GM18867 (cell line): ENCODE data around the gene TMPRSS6.
A peak's percentile ranks its signal among the peaks of the same experiment; 100 is the strongest.

Experiments
- ATAC-seq: cut with Tn5 transposase; IDR thresholded peaks from one replicate; pipeline ENCODE4 v1.9.1; 2021; ENCODE audit warnings: mild to moderate bottlenecking, moderate library complexity; ENCODE audit not compliant: unreplicated experiment

TMPRSS6 gene

GRCh38 chr22:37032535-37033460 is 76.7 kb downstream of the TMPRSS6 start:
- ATAC-seq: no peak

GRCh38 chr22:37032134-37032534 is 77.4 kb downstream of the TMPRSS6 start:
- ATAC-seq: no peak

- ATAC-seq: no peak
These were observed 78.8 kb downstream of the TMPRSS6 start for GRCh38 chr22:37030560-37031281.

- ATAC-seq: no peak
These were observed 80.5 kb downstream of the TMPRSS6 start for GRCh38 chr22:37028692-37029674.

- ATAC-seq: no peak
These were observed 82.0 kb downstream of the TMPRSS6 start for GRCh38 chr22:37027556-37027955.

GRCh38 chr22:37026325-37026724 is 83.2 kb downstream of the TMPRSS6 start:
- no peak for ATAC-seq

GRCh38 chr22:37025500-37026070 is 83.9 kb downstream of the TMPRSS6 start:
- ATAC-seq: no peak

GRCh38 chr22:37024339-37025157 is 85.0 kb downstream of the TMPRSS6 start:
- ATAC-seq: no peak

GRCh38 chr22:37023743-37024338 is 85.7 kb downstream of the TMPRSS6 start:
- no peak for ATAC-seq

- no peak for ATAC-seq
These were observed 86.8 kb downstream of the TMPRSS6 start for GRCh38 chr22:37022483-37023337.

- no peak for ATAC-seq
These were observed 87.6 kb downstream of the TMPRSS6 start for GRCh38 chr22:37021710-37022482.

GRCh38 chr22:37021041-37021440 is 88.5 kb downstream of the TMPRSS6 start:
- ATAC-seq: no peak

GRCh38 chr22:37020192-37020479 is 89.4 kb downstream of the TMPRSS6 start:
- ATAC-seq: no peak

GRCh38 chr22:37019309-37020191 is 90.0 kb downstream of the TMPRSS6 start, which contains the start of the genes MPST and TST:
MPST (plus strand) TSS chr22:37019742; CDS start chr22:37019837, 95 bp downstream.
TST (minus strand) TSS chr22:37019447; CDS start chr22:37018732, 715 bp downstream.
- peak; percentile 55 for ATAC-seq

GRCh38 chr22:37018815-37019308 is 90.7 kb downstream of the TMPRSS6 start:
- ATAC-seq: peak; percentile 36

- ATAC-seq: no peak
These were observed 91.3 kb downstream of the TMPRSS6 start for GRCh38 chr22:37018086-37018814.
